Measurements from ENCODE around the gene TTC28.

Gene TTC28

GRCh38 chr22:28329186-28330073, 350.2 kb downstream of the TTC28 start:
- DNase-seq (ENCODE audit: low spot score) = no peak
- no peak for TF ChIP-seq CTCF (IDR thresholded peaks at IDR 0.05; ENCODE audit: borderline replicate concordance, control extremely low read depth, extremely low read depth, insufficient read depth, missing control alignments)
- in situ Hi-C loops (cut with MboI; ENCODE audit: low sequenced_read_pairs, unreplicated experiment) = no loop called here

- in situ Hi-C loops (cut with MboI; ENCODE audit: low sequenced_read_pairs, unreplicated experiment) = no loop called here
- DNase-seq (ENCODE audit: low spot score) = no peak
- no peak for TF ChIP-seq CTCF (IDR thresholded peaks at IDR 0.05; ENCODE audit: borderline replicate concordance, control extremely low read depth, extremely low read depth, insufficient read depth, missing control alignments)
Observed at GRCh38 chr22:28328756-28329155, 350.9 kb downstream of the TTC28 start.

GRCh38 chr22:28316014-28316413, 363.6 kb downstream of the TTC28 start:
- TF ChIP-seq CTCF (IDR thresholded peaks at IDR 0.05; ENCODE audit: borderline replicate concordance, control extremely low read depth, extremely low read depth, insufficient read depth, missing control alignments) = no peak
- in situ Hi-C loops (cut with MboI; ENCODE audit: low sequenced_read_pairs, unreplicated experiment) = no loop called here
- DNase-seq (ENCODE audit: low spot score) = no peak

GRCh38 chr22:28314959-28315358, 364.7 kb downstream of the TTC28 start:
- no peak for TF ChIP-seq CTCF (IDR thresholded peaks at IDR 0.05; ENCODE audit: borderline replicate concordance, control extremely low read depth, extremely low read depth, insufficient read depth, missing control alignments)
- no peak for DNase-seq (ENCODE audit: low spot score)
- in situ Hi-C loops (cut with MboI; ENCODE audit: low sequenced_read_pairs, unreplicated experiment) = no loop called here

- no peak for TF ChIP-seq CTCF (IDR thresholded peaks at IDR 0.05; ENCODE audit: borderline replicate concordance, control extremely low read depth, extremely low read depth, insufficient read depth, missing control alignments)
- in situ Hi-C loops (cut with MboI; ENCODE audit: low sequenced_read_pairs, unreplicated experiment) = no loop called here
Observed at GRCh38 chr22:28310299-28310698, 369.3 kb downstream of the TTC28 start.

GRCh38 chr22:28299753-28300152, 379.9 kb downstream of the TTC28 start:
- DNase-seq (ENCODE audit: low spot score) = no peak
- no peak for TF ChIP-seq CTCF (IDR thresholded peaks at IDR 0.05; ENCODE audit: borderline replicate concordance, control extremely low read depth, extremely low read depth, insufficient read depth, missing control alignments)
- in situ Hi-C loops (cut with MboI; ENCODE audit: low sequenced_read_pairs, unreplicated experiment) = no loop called here

More at GRCh38 chr22:28310299-28310698, 369.3 kb downstream of the TTC28 start:
- no peak for DNase-seq (ENCODE audit: low spot score)
